Measurements from ENCODE around the gene SOX9.

Gene SOX9

GRCh38 chr17:72120642-72121163 lies at the start of gene SOX9:
Gene SOX9, plus strand, starts transcription at chr17:72121020. Its CDS starts 372 bp downstream, at chr17:72121392.
- DNase-seq, result no peak

GRCh38 chr17:72071330-72071729 lies 49.5 kb upstream of the SOX9 start:
- DNase-seq, result no peak

DNA sequence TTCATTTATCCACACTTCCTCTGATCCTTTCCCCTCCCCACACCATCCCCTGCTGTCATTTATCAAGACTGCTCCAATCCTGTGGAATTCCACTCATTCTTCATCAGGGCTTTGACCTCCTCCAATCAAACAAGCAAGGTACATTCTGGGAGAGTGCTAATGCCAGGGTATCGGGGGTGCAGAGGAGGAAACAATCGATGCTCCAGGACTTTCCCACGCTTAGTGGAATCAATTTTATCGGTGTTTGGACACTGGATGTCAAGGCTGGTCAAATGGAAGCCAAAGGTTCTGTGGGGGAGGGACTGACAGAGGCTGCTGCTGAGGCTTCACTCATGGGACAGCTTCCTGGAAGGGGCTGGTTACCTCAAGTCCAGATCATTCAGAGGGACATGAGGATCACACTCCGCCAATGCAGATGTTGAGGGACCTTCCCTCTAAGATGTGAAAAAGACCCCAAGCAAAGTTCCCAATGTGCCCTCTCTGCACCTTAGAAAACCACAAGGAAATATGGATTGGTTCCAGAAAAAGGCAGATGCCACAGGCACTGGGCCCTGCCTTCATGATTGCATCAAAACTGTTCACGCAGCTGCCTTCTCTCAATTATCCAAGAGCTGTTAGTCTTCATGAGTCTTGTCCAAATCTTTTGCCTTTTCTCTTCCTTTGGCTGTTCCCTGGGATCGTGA lies 44.7 kb upstream of the SOX9 start:
- no peak for DNase-seq

- no peak for DNase-seq
Measured at GRCh38 chr17:72076678-72077030, 44.2 kb upstream of the SOX9 start.

GRCh38 chr17:72077326-72077960 lies 43.4 kb upstream of the SOX9 start:
- no peak for DNase-seq

- DNase-seq, result no peak
Measured at GRCh38 chr17:72079700-72080099, 41.1 kb upstream of the SOX9 start.

GRCh38 chr17:72087876-72088275 lies 32.9 kb upstream of the SOX9 start:
- no peak for DNase-seq

DNA sequence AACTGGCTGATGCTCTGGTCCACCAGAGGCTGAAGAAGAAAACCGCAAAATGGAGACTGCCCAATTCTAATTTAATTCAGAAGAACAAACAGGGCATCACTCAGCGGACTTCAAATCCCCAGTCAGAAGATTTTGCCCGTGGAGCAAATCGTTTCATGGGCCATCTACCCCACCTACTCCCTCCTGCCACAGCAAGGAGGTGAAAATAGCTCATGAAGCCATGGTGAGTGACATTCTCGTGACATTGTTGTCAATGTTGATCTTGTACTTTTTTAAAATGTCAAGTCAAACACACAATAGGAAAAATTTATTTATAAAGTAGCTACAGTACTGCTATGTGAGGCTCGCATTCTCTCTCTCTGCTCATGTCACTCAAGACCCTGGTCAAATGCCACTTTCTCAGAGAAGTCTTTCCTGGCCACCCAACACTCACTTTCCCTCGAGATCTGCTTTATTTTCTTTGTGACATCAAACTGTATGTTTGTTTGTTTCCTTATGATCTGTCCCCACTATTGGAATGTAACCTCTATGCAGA lies 31.3 kb upstream of the SOX9 start:
- no peak for DNase-seq

DNA sequence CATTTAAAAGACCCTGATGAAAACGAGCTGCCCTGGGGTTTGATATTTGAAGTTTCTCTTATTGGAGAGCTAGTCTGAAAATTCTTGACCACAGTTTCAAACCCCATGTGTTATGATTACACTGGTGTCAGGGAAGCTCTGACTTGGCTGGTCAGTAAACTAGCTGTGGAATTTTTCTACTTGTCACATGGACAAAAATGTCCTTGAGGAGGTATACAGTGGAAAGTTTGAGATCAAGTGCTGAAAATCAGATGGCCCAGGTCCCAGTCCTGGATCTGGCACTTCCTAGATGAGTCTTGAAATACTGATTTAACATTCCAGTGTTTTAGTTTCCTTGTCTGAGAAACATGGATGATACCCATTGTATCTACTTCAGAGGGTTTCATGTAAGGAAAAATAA lies 30.7 kb upstream of the SOX9 start:
- DNase-seq, result no peak

DNA sequence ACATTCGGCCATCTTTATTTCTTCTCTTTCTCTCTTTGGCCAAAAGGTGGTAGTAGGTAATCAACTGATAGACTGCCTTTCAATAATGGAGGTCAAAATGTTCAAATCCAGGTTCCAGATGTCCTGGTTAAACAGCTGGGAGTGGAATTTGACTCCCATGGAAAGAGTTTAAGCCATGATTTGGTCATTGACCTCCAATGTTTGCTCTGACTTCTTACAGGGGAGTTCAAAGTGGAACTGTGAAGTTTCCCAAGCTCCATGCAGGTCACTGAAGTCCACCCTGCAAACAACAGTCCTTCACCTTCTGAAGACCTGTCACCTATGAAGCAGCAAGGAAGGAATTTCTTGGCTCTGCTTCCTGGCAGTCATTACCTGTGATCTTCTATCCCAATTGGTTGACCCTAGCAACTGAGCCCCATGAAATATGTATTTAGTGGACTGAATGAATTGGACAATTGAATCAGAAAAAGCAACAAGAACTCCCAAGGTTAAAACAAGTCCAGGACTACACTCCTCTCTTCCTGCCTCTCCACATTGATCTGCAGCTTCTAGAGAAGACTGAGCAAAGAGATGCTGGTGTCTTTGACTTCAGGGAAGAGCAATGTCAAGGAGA lies 28.0 kb upstream of the SOX9 start:
- DNase-seq, result no peak

GRCh38 chr17:72093707-72094106 lies 27.1 kb upstream of the SOX9 start:
- DNase-seq, result no peak

DNA sequence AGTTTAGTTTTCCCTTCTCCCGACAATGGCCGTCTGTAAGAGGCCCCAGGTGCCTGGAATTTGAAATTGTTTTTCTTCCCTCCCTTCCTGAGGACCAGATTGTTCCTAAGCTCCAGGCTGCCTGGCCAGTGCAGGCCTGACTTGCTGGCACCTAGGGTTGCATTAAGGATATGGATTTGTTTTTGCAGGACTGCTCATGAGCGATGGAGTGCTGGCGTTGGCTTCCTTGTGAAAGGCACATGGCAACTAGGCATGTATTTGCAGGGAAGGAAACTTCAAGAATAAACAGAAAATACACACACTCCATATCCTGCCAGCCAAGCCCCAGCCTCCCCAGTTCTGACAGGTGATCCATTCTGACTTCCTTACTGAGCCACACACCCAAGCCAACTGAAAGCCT lies 25.5 kb upstream of the SOX9 start:
- DNase-seq, result no peak

DNA sequence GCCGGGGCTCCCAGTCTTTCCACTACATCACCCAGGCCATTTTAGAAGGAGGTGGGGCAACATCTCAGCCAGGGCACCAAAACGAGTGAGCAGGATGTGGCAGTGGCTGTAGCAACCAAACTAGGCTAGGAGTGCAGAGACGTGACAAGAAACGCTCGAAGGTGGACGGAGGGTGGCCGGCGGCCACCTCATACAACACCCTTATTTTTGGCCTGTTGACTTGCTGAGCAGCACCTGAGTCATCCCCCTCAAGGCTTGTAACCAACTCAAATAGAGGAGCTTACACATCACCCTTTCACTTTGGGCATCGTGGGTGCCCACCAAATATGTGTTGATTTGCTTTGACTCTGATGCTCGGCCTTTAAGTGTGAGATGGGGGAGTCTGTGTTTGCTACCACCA lies 23.7 kb upstream of the SOX9 start:
- no peak for DNase-seq

GRCh38 chr17:72099919-72100318 lies 20.9 kb upstream of the SOX9 start:
- no peak for DNase-seq

DNA sequence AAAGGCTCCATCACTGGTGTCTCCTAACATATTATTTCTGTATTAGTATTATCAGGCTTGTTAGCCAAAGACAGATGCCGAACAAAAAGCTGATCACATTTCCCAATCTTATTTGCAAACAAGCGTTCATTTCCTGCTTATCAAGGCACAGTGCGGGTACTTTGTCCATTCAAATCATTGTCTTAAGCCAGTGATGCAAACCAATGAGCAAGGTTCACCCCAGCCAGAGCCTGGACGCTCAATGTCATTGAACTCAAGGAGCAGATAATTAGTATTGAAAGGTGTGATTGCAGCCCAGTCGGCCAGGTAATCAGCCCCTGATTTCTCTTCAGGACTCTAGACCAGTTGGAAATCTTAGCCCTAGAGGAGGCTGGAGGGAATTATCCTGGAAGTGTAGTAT lies 20.4 kb upstream of the SOX9 start:
- DNase-seq, result no peak

GRCh38 chr17:72101526-72101925 lies 19.3 kb upstream of the SOX9 start:
- DNase-seq, result no peak

DNA sequence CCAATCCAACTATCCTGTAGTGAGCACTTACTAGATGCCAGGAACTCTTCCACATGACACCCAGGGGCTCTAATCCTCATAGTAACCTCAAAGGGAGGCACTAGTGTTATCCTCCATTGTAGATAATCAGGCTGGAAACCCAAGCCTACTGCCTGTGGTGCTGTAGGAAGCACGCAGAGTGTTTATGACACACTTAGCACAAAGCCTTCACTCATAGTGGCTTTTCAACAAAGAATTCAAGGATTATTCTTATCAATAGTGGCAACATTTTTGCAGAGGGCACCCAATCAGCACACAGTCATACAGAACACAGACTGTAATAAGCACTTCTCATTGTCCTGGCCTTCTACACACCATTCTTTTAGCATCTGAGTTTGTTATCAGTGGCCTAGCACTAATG lies 18.5 kb upstream of the SOX9 start:
- no peak for DNase-seq

GRCh38 chr17:72104164-72104862 lies 16.5 kb upstream of the SOX9 start:
- no peak for DNase-seq

GRCh38 chr17:72104863-72105234 lies 16.0 kb upstream of the SOX9 start:
- DNase-seq, result no peak

GRCh38 chr17:72107100-72107499 lies 13.7 kb upstream of the SOX9 start:
- DNase-seq, result peak; percentile 43

- DNase-seq, result no peak
Measured at GRCh38 chr17:72110231-72110941, 10.4 kb upstream of the SOX9 start.

GRCh38 chr17:72110942-72111318 lies 9.9 kb upstream of the SOX9 start:
- no peak for DNase-seq

All from retina (tissue), 1 donor.